Pancreas (tissue), 10 donors: ENCODE results near the gene HOXA4. TPM values are rescaled to one million over a fixed set of nuclear protein-coding genes. Genes with fewer than 3 reads are reported as not detected.
A peak's percentile ranks its signal among the peaks of the same experiment; 100 is the strongest.

Experiments
- ATAC-seq, 4 donors: fragments of 200-7000 bp; cut with Tn5 transposase; one replicate each; pipeline versions ENCODE4 v1.8.0 to v1.9.1; 2020; ENCODE audit warnings: mild to moderate bottlenecking in 4 of 4, moderate library complexity in 4 of 4
- DNase-seq, 6 donors: peaks; one replicate each; pipeline ENCODE4 v3.0.0-alpha.2; 2020
- FAIRE-seq: peaks from 2 replicates; lab custom pipeline; 2012; peaks lifted over from hg19 to GRCh38; lab: Jason Lieb, UNC
- H3K27ac ChIP-seq, 4 donors: fragments of 200-600 bp; sonication (generic); 1 replicate in 3 of 4; 2 replicates in 1 of 4; pipeline versions ENCODE4 v1.5.0 to v1.8.0; 2020
- H3K27me3 ChIP-seq, 4 donors: fragments of 200-600 bp; one replicate each; pipeline ENCODE4 v1.8.0; 2021
- H3K36me3 ChIP-seq, 3 donors: fragments of 200-600 bp; sonication (generic) in 1 of 3; one replicate each; pipeline versions ENCODE4 v1.5.0 to v1.8.0; 2020 to 2021
- H3K4me1 ChIP-seq, 3 donors: fragments of 200-600 bp; one replicate each; pipeline ENCODE4 v1.8.0; 2021
- H3K4me3 ChIP-seq, 4 donors: fragments of 200-600 bp; sonication (generic) in 2 of 4; one replicate each; pipeline versions ENCODE4 v1.5.0 to v1.8.0; 2020 to 2021
- H3K9me3 ChIP-seq, 4 donors: fragments of 200-600 bp; one replicate each; pipeline ENCODE4 v1.8.0; 2021
- CTCF ChIP-seq, 4 donors: fragments of 200-600 bp; sonication (generic) in 3 of 4; IDR thresholded peaks; one replicate each; pipeline versions ENCODE4 v1.5.0 to v1.8.0; 2021; ENCODE audit warnings: antibody characterized with exemption in 4 of 4
- WGBS, 2 donors: extraction: QIAGEN DNeasy Blood & Tissue Kit; methylation state at CpG; one replicate each; pipeline ENCODE4 v1.1.7; 2013; 5-methylcytosine and 5-hydroxymethylcytosine counted together
- intact Hi-C, 3 donors: fragments of 100-400 bp; cut with DNase I; formaldehyde crosslinking; loops; one replicate each; pipeline versions ENCODE4 v1.11.1 to v1.14.2; 2022
- polyA plus RNA-seq, 2 donors: library from polyadenylated mRNA; stranded (reverse); fragments of 200-250 nt; gene quantifications; one replicate each; pipeline ENCODE4 v1.2.3, GENCODE V29; 2013
- total RNA-seq, 6 donors: library from RNA; stranded (reverse); fragmentation: NEBNext Ultra II Directional in 4 of 6; extraction: Animal tissue kit (Norgen Biotek cat#: 25700) in 4 of 6; gene quantifications; one replicate each; pipeline versions ENCODE4 v1.2.1 to v1.2.4, GENCODE V29; 2021 to 2023
- donor health status: healthy with polysubstance abuse.
- donor health status: DM: no; HTN: no; CAD: no; lungs with moderate emphysema.
- donor health status: DM: no; HTN: no; CAD: no.
- donor health status: control.
- donor health status: control.
- donor health status: Bipolar disorder and iron deficiency.
- donor health status: DM: yes; HTN: yes; CAD: no.
- donor health status: DM: no; HTN: no; CAD: no.
- donor health status: DM: no; HTN: no; CAD: no.
- donor health status: DM: yes; HTN: yes; CAD: no.

Gene HOXA4
- total and polyA plus RNA-seq, 8 donors: 0.19 to 2.4 (median 0.58) TPM

- H3K4me3 ChIP-seq: no peak overlapping the region
- no peak for DNase-seq
- no peak for FAIRE-seq
- TF ChIP-seq CTCF (IDR thresholded peaks at IDR 0.05): no peak
- intact Hi-C loops: no loop called here
- peaks cover 0 to 56% (median 2%) of the 10 kb centered on the region in 4 donors for H3K27me3 ChIP-seq
- H3K36me3 ChIP-seq: no peaks in the 10 kb centered on the region
- no peaks in the 10 kb centered on the region for H3K9me3 ChIP-seq
- H3K27ac ChIP-seq: no peak overlapping the region
- WGBS, 2 donors: 16 to 34% methylated on average over 43 of the region's 43 CpGs
- H3K4me1 ChIP-seq: peaks cover 0 to 3% (median 0%) of the 10 kb centered on the region in 3 donors
- peak in 1 of 4 donors; percentile 57 for ATAC-seq
These were observed 6.3 kb downstream of the HOXA4 start for GRCh38 chr7:27124096-27124901.

GRCh38 chr7:27123477-27124053 is 7.0 kb downstream of the HOXA4 start:
- H3K27me3 ChIP-seq: peaks cover 0 to 51% (median 2%) of the 10 kb centered on the region in 4 donors
- intact Hi-C loops: no loop called here
- DNase-seq (no peak), ATAC-seq (no peak), FAIRE-seq (no peak)
- no peak overlapping the region for H3K27ac ChIP-seq
- WGBS, 2 donors: 18 to 37% methylated on average over 26 of the region's 26 CpGs
- H3K9me3 ChIP-seq: no peaks in the 10 kb centered on the region
- H3K4me1 ChIP-seq: peaks cover 0 to 3% (median 0%) of the 10 kb centered on the region in 3 donors
- TF ChIP-seq CTCF (IDR thresholded peaks at IDR 0.05): no peak
- no peak overlapping the region for H3K4me3 ChIP-seq
- H3K36me3 ChIP-seq: no peaks in the 10 kb centered on the region

- no peak for DNase-seq
- peaks cover 0 to 51% (median 2%) of the 10 kb centered on the region in 4 donors for H3K27me3 ChIP-seq
- no peak for FAIRE-seq
- H3K4me1 ChIP-seq: peaks cover 0 to 3% (median 0%) of the 10 kb centered on the region in 3 donors
- peak in 1 of 4 donors; percentile 15 for ATAC-seq
- no peak overlapping the region for H3K4me3 ChIP-seq
- WGBS, 2 donors: 12 to 13% methylated on average over 14 of the region's 14 CpGs
- intact Hi-C loops: no loop called here
- H3K9me3 ChIP-seq: no peaks in the 10 kb centered on the region
- H3K36me3 ChIP-seq: no peaks in the 10 kb centered on the region
- TF ChIP-seq CTCF (IDR thresholded peaks at IDR 0.05): no peak
- no peak overlapping the region for H3K27ac ChIP-seq
These were observed 7.5 kb downstream of the HOXA4 start for GRCh38 chr7:27123007-27123476.

GRCh38 chr7:27122077-27122910 is 8.3 kb downstream of the HOXA4 start:
- Histone ChIP-seq H3K27me3 (peaks cover 0 to 48% (median 2%) of the 10 kb centered on the region in 4 donors), H3K4me1 (peaks cover 0 to 3% (median 0%) of the 10 kb centered on the region in 3 donors), H3K9me3 (no peaks in the 10 kb centered on the region), H3K27ac (no peak overlapping the region), H3K4me3 (no peak overlapping the region), H3K36me3 (no peaks in the 10 kb centered on the region)
- DNase-seq (no peak), ATAC-seq (peak in 2 of 4 donors; percentile 42 to 54), FAIRE-seq (no peak)
- TF ChIP-seq CTCF (IDR thresholded peaks at IDR 0.05): no peak
- 10 to 20% methylated on average over 42 of the region's 42 CpGs for WGBS, 2 donors
- intact Hi-C loops: no loop called here
